GM12864 (cell line): ENCODE results near the gene STATH.
"Not testable (repeated sequence)": the region's sequence is repeated elsewhere in the genome, so short reads cannot be mapped to it uniquely, and the experiment has no call there.

Experiments used
- DNase-seq: peaks from one replicate; pipeline ENCODE4 v3.0.0-alpha.2; 2011; ENCODE audit warnings: low read depth
- H3K4me3 ChIP-seq: 2 replicates; pipeline ENCODE4 v1.5.1; 2011; ENCODE audit warnings: mild to moderate bottlenecking, low read depth, low read length, control low read depth
- CTCF ChIP-seq: IDR thresholded peaks from 2 replicates; pipeline ENCODE4 v1.5.1; 2011; ENCODE audit warnings: low read depth, mild to moderate bottlenecking, moderate library complexity, low read length, control low read depth, inconsistent platforms; ENCODE audit errors: missing control alignments

The STATH gene

GRCh38 chr4:70008771-70009170 lies 13.0 kb downstream of the STATH start:
- DNase-seq: no peak
- H3K4me3 ChIP-seq: no peak overlapping the region
- no peak for TF ChIP-seq CTCF

- not testable (repeated sequence) for DNase-seq, H3K4me3 ChIP-seq
Measured at GRCh38 chr4:70019006-70019405, 23.2 kb downstream of the STATH start.

DNA sequence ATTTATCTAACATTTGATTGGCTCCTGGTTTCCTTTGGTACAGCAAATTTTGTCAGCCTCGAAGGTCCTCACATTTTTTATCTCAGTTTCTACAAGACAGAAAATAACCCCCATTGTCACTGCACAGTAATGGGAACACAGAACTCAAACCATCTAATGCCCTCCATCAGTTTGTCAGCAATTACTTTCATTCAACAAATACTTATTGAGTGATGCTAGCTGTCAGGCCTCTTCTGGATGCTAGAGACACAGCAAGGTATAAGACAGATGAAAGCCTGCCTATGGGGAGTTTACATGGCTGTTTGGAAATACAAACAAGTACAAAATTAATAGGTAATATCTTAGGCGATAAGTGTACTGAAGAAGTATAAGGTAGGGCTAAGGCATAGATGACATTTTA lies 27.5 kb downstream of the STATH start:
- H3K4me3 ChIP-seq: no peak overlapping the region
- no peak for TF ChIP-seq CTCF
- DNase-seq: no peak

DNA sequence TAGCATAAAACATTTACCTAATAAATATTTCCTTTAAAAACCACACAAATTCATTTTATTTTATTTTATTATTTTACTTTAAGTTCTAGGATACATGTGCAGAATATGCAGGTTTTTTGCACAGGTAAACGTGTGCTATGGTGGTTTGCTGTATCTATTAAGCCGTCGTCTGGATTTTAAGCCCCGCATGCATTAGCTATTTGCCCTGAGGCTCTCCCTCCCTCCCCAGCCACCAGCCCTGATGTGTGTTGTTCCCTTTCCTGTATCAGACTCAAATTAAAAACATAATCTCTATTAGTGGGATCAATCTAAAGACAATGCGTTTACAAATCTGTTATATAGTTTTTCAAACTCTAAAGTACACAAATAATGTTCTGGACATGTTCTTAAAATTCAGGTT lies 31.2 kb downstream of the STATH start:
- TF ChIP-seq CTCF: no peak
- H3K4me3 ChIP-seq: no peak overlapping the region

GRCh38 chr4:70028159-70028558 lies 32.4 kb downstream of the STATH start, which contains the start of gene HTN3:
HTN3 (plus strand) TSS chr4:70028459; CDS start chr4:70030741, 2,282 bp downstream.
- H3K4me3 ChIP-seq, DNase-seq: not testable (repeated sequence)

More for the DNA sequence above, 31.2 kb downstream of the STATH start:
- DNase-seq: no peak

- not testable (repeated sequence) for DNase-seq, H3K4me3 ChIP-seq
Measured at GRCh38 chr4:70037559-70037958, 41.8 kb downstream of the STATH start.

DNA sequence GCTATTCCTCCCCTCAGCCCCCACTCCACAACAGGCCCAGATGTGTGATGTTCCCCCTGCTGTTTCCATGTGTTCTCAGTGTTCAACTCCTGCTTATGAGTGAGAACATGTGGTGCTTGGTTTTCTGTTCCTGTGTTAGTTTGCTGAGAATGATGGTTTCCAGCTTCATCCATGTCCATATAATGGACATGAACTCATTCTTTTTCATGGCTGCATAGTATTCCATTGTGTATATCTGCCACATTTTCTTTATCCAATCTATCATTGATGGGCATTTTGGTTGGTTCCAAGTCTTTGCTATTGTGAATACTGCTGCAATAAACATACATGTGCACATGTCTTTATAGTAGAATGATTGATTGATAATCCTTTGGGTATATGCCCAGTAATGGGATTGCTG lies 44.2 kb downstream of the STATH start:
- DNase-seq, H3K4me3 ChIP-seq: not testable (repeated sequence)

- no peak overlapping the region for H3K4me3 ChIP-seq
- no peak for DNase-seq
- TF ChIP-seq CTCF: no peak
Measured at GRCh38 chr4:70041652-70042286, 46.0 kb downstream of the STATH start.

DNA sequence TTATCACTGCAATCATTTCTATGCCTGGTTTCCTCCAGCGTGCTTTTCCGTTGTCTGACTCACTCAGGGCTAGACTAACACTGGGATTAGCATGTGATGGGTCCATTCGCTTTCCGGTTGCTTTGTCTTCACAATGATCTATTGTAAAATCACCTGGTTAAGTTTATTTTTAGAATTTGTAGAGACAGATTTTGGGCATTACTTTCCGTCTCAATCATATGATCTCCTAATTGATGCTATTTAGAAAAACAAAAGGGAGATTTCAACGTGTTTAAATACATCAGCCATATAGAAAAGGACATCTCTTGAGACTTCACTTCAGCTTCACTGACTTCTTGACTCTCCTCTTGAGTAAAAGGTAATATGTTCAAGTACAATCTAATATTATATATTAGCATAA lies 54.4 kb downstream of the STATH start, which contains the start of gene HTN1:
TSS of gene HTN1 (plus strand) at position 301 of the 400 bp plus-strand sequence. CDS start 2,639 bp downstream, outside the sequence.
- not testable (repeated sequence) for H3K4me3 ChIP-seq, DNase-seq
